Pancreas (tissue), 10 donors: ENCODE measurements around the gene ITSN1. TPM values are rescaled to one million over a fixed set of nuclear protein-coding genes. Genes with fewer than 3 reads are reported as not detected.

Source experiments
- ATAC-seq, 4 donors: fragments of 200-7000 bp; cut with Tn5 transposase; one replicate each; pipeline versions ENCODE4 v1.8.0 to v1.9.1; 2020; ENCODE audit warnings: mild to moderate bottlenecking in 4 of 4, moderate library complexity in 4 of 4
- DNase-seq, 6 donors: peaks; one replicate each; pipeline ENCODE4 v3.0.0-alpha.2; 2020
- FAIRE-seq: peaks from 2 replicates; lab custom pipeline; 2012; peaks lifted over from hg19 to GRCh38; lab: Jason Lieb, UNC
- H3K27ac ChIP-seq, 4 donors: fragments of 200-600 bp; sonication (generic); 1 replicate in 3 of 4; 2 replicates in 1 of 4; pipeline versions ENCODE4 v1.5.0 to v1.8.0; 2020
- H3K27me3 ChIP-seq, 4 donors: fragments of 200-600 bp; one replicate each; pipeline ENCODE4 v1.8.0; 2021
- H3K36me3 ChIP-seq, 3 donors: fragments of 200-600 bp; sonication (generic) in 1 of 3; one replicate each; pipeline versions ENCODE4 v1.5.0 to v1.8.0; 2020 to 2021
- H3K4me1 ChIP-seq, 3 donors: fragments of 200-600 bp; one replicate each; pipeline ENCODE4 v1.8.0; 2021
- H3K4me3 ChIP-seq, 4 donors: fragments of 200-600 bp; sonication (generic) in 2 of 4; one replicate each; pipeline versions ENCODE4 v1.5.0 to v1.8.0; 2020 to 2021
- H3K9me3 ChIP-seq, 4 donors: fragments of 200-600 bp; one replicate each; pipeline ENCODE4 v1.8.0; 2021
- WGBS, 2 donors: extraction: QIAGEN DNeasy Blood & Tissue Kit; methylation state at CpG; one replicate each; pipeline ENCODE4 v1.1.7; 2013; 5-methylcytosine and 5-hydroxymethylcytosine counted together
- intact Hi-C, 3 donors: fragments of 100-400 bp; cut with DNase I; formaldehyde crosslinking; loops; one replicate each; pipeline versions ENCODE4 v1.11.1 to v1.14.2; 2022
- polyA plus RNA-seq, 2 donors: library from polyadenylated mRNA; stranded (reverse); fragments of 200-250 nt; gene quantifications; one replicate each; pipeline ENCODE4 v1.2.3, GENCODE V29; 2013
- total RNA-seq, 6 donors: library from RNA; stranded (reverse); fragmentation: NEBNext Ultra II Directional in 4 of 6; extraction: Animal tissue kit (Norgen Biotek cat#: 25700) in 4 of 6; gene quantifications; one replicate each; pipeline versions ENCODE4 v1.2.1 to v1.2.4, GENCODE V29; 2021 to 2023
- TF ChIP-seq, protein P1 (sequence below), 4 donors: fragments of 200-600 bp; sonication (generic) in 3 of 4; IDR thresholded peaks; one replicate each; pipeline versions ENCODE4 v1.5.0 to v1.8.0; 2021; ENCODE audit warnings: antibody characterized with exemption in 4 of 4
- donor health status: healthy with polysubstance abuse.
- donor health status: DM: no; HTN: no; CAD: no; lungs with moderate emphysema.
- donor health status: DM: no; HTN: no; CAD: no.
- donor health status: control.
- donor health status: control.
- donor health status: Bipolar disorder and iron deficiency.
- donor health status: DM: yes; HTN: yes; CAD: no.
- donor health status: DM: no; HTN: no; CAD: no.
- donor health status: DM: no; HTN: no; CAD: no.
- donor health status: DM: yes; HTN: yes; CAD: no.

The ITSN1 gene
- total and polyA plus RNA-seq, 8 donors = 3.5 to 19.4 (median 6.0) TPM

DNA sequence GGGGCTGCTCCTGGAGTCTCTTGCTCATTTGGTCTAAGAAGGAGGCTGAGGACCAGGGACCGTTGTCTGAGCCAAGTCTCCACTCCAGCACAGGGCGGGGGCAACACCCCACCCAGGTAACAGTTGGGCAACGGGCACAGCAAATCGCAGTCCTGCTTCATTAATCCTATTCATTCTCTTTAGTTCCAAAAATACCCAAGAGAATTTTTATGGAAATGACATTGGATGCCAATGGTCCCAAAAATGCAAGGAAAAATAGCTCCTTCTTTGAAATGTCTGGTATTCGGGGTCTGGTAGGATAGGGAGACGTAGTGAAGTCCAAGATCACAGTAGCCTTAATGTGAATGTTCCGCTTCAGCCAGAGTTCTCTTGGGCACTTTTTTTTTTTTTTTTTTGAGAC is 199.3 kb downstream of the ITSN1 start:
- Histone ChIP-seq H3K4me1 (no peaks in the 10 kb centered on the region), H3K36me3 (no peaks in the 10 kb centered on the region), H3K27me3 (no peaks in the 10 kb centered on the region), H3K4me3 (no peak overlapping the region), H3K27ac (no peak overlapping the region), H3K9me3 (no peaks in the 10 kb centered on the region)
- intact Hi-C loops = no loop called here
- ATAC-seq (no peak), FAIRE-seq (no peak), DNase-seq (no peak)
- TF ChIP-seq, protein P1, sequence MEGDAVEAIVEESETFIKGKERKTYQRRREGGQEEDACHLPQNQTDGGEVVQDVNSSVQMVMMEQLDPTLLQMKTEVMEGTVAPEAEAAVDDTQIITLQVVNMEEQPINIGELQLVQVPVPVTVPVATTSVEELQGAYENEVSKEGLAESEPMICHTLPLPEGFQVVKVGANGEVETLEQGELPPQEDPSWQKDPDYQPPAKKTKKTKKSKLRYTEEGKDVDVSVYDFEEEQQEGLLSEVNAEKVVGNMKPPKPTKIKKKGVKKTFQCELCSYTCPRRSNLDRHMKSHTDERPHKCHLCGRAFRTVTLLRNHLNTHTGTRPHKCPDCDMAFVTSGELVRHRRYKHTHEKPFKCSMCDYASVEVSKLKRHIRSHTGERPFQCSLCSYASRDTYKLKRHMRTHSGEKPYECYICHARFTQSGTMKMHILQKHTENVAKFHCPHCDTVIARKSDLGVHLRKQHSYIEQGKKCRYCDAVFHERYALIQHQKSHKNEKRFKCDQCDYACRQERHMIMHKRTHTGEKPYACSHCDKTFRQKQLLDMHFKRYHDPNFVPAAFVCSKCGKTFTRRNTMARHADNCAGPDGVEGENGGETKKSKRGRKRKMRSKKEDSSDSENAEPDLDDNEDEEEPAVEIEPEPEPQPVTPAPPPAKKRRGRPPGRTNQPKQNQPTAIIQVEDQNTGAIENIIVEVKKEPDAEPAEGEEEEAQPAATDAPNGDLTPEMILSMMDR (IDR thresholded peaks at IDR 0.05) = no peak
- WGBS, 2 donors = 88 to 94% methylated on average over 7 of the region's 7 CpGs

DNA sequence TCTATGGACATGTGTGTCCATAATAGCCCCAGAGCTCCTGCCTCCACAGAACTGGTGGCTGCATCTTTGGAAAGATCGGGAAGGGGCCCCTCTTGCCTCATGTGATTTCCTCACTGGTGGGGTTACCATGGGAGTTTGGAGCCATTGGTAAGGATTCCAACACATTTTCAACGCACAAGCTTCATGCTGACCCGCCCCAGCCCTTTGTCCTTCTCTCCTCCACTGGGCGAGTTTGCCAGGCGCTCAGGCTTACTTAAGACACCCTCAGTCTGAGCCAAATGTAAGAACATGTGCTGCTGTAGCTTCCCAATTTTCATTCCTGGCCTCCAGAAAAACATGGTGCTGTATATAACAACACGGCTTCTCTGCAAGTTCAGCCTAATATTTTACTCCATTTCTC is 200.9 kb downstream of the ITSN1 start:
- ATAC-seq = peak in 1 of 4 donors; percentile 45

DNA sequence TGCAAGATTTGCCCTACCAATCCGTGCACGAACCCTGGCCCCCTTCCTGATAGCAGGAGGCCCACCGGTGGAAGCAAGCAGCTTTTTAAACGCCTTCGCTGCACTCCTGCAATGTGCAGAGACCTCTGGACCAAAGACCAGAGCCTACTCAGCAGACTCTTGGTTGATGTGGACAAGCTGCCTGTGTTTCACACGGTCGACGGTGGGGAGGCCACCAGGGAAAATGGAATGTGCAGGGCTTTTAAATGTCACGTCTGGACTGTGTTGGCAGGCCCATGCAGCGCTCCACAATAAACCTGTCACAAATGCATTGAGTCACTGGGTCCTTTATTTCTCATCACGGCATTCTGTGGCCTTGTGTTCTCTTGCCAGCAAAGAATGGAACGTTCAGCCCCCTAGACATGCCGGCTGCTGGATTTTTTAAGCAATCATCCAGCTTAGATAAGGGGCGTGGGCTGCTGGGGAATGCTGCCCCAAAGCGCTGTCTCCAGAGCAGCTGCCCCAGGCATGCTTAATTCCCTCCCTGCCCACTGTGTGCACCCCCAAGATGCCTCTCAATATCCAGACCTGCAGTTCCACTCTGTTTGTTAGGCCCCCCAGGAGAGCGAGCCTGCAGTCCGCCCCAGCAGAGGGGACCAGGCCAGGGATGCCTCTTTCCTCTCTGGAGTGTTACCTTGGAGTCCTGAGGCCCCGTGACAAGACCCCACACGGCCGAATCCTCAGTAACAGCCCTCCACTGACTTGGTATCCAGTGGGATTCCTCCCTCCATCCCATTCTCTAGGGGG is 202.0 kb downstream of the ITSN1 start:
- ATAC-seq = peak; percentile 30 to 89 (median 81)
- Histone ChIP-seq H3K4me1 (no peaks in the 10 kb centered on the region), H3K9me3 (no peaks in the 10 kb centered on the region), H3K36me3 (no peaks in the 10 kb centered on the region), H3K27me3 (no peaks in the 10 kb centered on the region), H3K27ac (peak overlapping the region in 1 of 4 donors; percentile 28), H3K4me3 (no peak overlapping the region)
- TF ChIP-seq, protein P1 (IDR thresholded peaks at IDR 0.05) = no peak
- 44 to 45% methylated on average over 20 of the region's 20 CpGs for WGBS, 2 donors
- intact Hi-C loops = no loop called here
- DNase-seq = peak in 4 of 6 donors; percentile 41 to 67 (median 50)
- FAIRE-seq = no peak

More for the DNA sequence above, 200.9 kb downstream of the ITSN1 start:
- intact Hi-C loops = no loop called here
- Histone ChIP-seq H3K9me3 (no peaks in the 10 kb centered on the region), H3K27me3 (no peaks in the 10 kb centered on the region), H3K4me3 (no peak overlapping the region), H3K27ac (no peak overlapping the region), H3K36me3 (no peaks in the 10 kb centered on the region), H3K4me1 (no peaks in the 10 kb centered on the region)
- no peak for DNase-seq
- WGBS, 2 donors = 83 to 86% methylated on average over 6 of the region's 6 CpGs
- no peak for FAIRE-seq
- TF ChIP-seq, protein P1 (IDR thresholded peaks at IDR 0.05) = no peak

DNA sequence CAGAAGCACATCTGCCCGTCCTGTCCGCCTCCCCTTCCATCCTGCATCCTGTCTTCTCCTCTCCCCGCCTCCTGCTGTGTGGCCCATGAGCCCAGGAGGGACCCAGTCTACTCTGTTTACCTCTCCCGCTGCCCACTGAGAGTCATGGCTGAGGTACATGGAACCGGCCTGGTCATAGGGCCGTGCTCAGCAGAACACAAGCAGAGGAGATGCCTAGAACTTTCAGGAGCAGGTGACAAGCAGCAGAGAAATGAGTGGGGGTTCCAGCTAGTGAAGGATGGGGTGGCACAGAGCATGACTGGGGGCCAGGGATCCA is 202.5 kb downstream of the ITSN1 start:
- H3K9me3 ChIP-seq = no peaks in the 10 kb centered on the region
- no peak overlapping the region for H3K27ac ChIP-seq
- ATAC-seq (no peak), FAIRE-seq (no peak), DNase-seq (no peak)
- no peak overlapping the region for H3K4me3 ChIP-seq
- H3K36me3 ChIP-seq = no peaks in the 10 kb centered on the region
- H3K27me3 ChIP-seq = no peaks in the 10 kb centered on the region
- intact Hi-C loops = no loop called here
- WGBS, 2 donors = 77 to 85% methylated on average over 6 of the region's 6 CpGs
- TF ChIP-seq, protein P1 (IDR thresholded peaks at IDR 0.05) = no peak
- no peaks in the 10 kb centered on the region for H3K4me1 ChIP-seq

DNA sequence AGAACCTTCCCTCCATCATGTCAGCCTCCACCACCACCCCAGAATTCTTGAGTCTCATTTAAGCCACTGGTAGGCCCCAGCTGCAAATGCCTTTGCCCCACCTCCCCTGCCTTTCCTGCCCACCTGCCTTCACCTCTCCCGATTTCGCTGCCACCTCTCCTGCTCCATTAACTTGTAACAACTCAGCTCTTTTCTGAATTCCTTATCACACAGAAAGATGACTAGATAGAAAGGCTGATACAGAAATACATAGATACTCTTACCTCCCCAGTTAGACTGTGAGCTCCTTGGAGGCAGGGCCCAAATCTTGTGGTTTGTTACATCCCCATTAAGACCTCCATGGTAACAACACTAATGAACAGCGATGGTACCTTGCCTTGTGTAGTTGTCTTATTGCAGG is 203.8 kb downstream of the ITSN1 start:
- no peaks in the 10 kb centered on the region for H3K9me3 ChIP-seq
- DNase-seq (no peak), ATAC-seq (no peak), FAIRE-seq (no peak)
- H3K27me3 ChIP-seq = no peaks in the 10 kb centered on the region
- H3K4me3 ChIP-seq = no peak overlapping the region
- no peaks in the 10 kb centered on the region for H3K36me3 ChIP-seq
- no peaks in the 10 kb centered on the region for H3K4me1 ChIP-seq
- WGBS, 2 donors = 92 to 93% methylated on average over 3 of the region's 3 CpGs
- intact Hi-C loops = no loop called here
- H3K27ac ChIP-seq = no peak overlapping the region
- TF ChIP-seq, protein P1 (IDR thresholded peaks at IDR 0.05) = no peak
